ENCODE measurements around the gene HCFC1R1. TPM values are rescaled to one million over a fixed set of nuclear protein-coding genes. Genes with fewer than 3 reads are reported as not detected.
"Not testable (repeated sequence)": the region's sequence is repeated elsewhere in the genome, so short reads cannot be mapped to it uniquely, and the experiment has no call there.

HCFC1R1 gene
- 10 to 100 TPM; 16.0 to 18.0 TPM for total RNA-seq
- polyA plus RNA-seq: 10 to 100 TPM; 18.5 to 23.8 TPM

- Mint-ChIP-seq H3K4me3 (peak within 1 kb of the TSS; percentile 87 to 97 (median 93)), H3K27me3 (no peaks in the 10 kb centered on the region), H3K36me3 (peaks cover 3 to 22% of the 10 kb centered on the region in 2 donors), H3K27ac (peak within 1 kb of the TSS; percentile 97 to 99 (median 99)), H3K9me3 (no peaks in the 10 kb centered on the region), H3K4me1 (peaks cover 22 to 67% (median 45%) of the 10 kb centered on the region in 4 donors)
- peaks cover 2% of the 10 kb centered on the region for H3K27me3 ChIP-seq (ENCODE audit: insufficient read depth, low read length)
- peak; percentile 95 to 97 (median 95) for DNase-seq
- peak within 1 kb of the TSS; percentile 90 for H3K27ac ChIP-seq (ENCODE audit: low read depth, low read length)
- ChIA-PET CTCF (ENCODE audit: partially characterized antibody) (interaction anchor here (0.9 to 18.6 kb wide), 5 partner anchors 10 to 106 kb away, joined by 3 to 444 read pairs (median 10); partner anchors contain the start of gene CLDN9), POLR2A (ENCODE audit: partially characterized antibody) (interaction anchor here (0.6 to 5.9 kb wide), 10 partner anchors 7 to 126 kb away, joined by 3 to 89 read pairs (median 6); partner anchors contain the start of genes MMP25, PKMYT1 and ZNF213)
- H3K4me3 ChIP-seq (ENCODE audit: low read length in 2 of 2): peak within 1 kb of the TSS; percentile 38 to 85
- intact Hi-C loops (cut with micrococcal nuclease): loop anchor here (1.0 to 10.0 kb wide), 2 partner anchors 21 to 119 kb away; no protein-coding TSS in a partner anchor
- H3K4me1 ChIP-seq (ENCODE audit: insufficient read depth, low read length): peaks cover 56% of the 10 kb centered on the region
- H3K36me3 ChIP-seq (ENCODE audit: insufficient read depth, low read length): peaks cover 20% of the 10 kb centered on the region
- H3K9me3 ChIP-seq (ENCODE audit: control insufficient read depth in 1 of 2, low read length in 2 of 2): no peaks in the 10 kb centered on the region
These were observed at the start of gene HCFC1R1, which contains the start of gene THOC6 for GRCh38 chr16:3023669-3024478. Gene HCFC1R1 (minus strand): TSS chr16:3023942. CDS start chr16:3023941, 1 bp downstream. Gene THOC6 (plus strand): TSS chr16:3024035. CDS start chr16:3024327, 292 bp downstream.

GRCh38 chr16:3073448-3073847 lies 49.7 kb upstream of the HCFC1R1 start:
- no peak for DNase-seq
- H3K27ac Mint-ChIP-seq: peak overlapping the region; percentile 91 to 99 (median 97)
- ChIA-PET CTCF (ENCODE audit: partially characterized antibody) (interaction anchor here (4.8 to 8.2 kb wide), 3 partner anchors 9 to 25 kb away, joined by 33 to 78 read pairs (median 57); partner anchors contain the start of genes IL32 and ZSCAN10), POLR2A (ENCODE audit: partially characterized antibody) (interaction anchor here (4.8 to 11.4 kb wide), 4 partner anchors 7 to 55 kb away, joined by 37 to 217 read pairs (median 68); partner anchors contain the start of gene IL32)
- H3K36me3 Mint-ChIP-seq: peaks cover 16 to 26% of the 10 kb centered on the region in 2 donors
- H3K27ac ChIP-seq (ENCODE audit: low read depth, low read length): peak overlapping the region; percentile 77
- H3K36me3 ChIP-seq (ENCODE audit: insufficient read depth, low read length): peaks cover 7% of the 10 kb centered on the region
- H3K4me1 ChIP-seq (ENCODE audit: insufficient read depth, low read length): peaks cover 96% of the 10 kb centered on the region
- H3K9me3 ChIP-seq (ENCODE audit: control insufficient read depth in 1 of 2, low read length in 2 of 2): no peaks in the 10 kb centered on the region
- H3K4me1 Mint-ChIP-seq: peaks cover 67 to 96% (median 81%) of the 10 kb centered on the region in 4 donors
- no peaks in the 10 kb centered on the region for H3K27me3 ChIP-seq (ENCODE audit: insufficient read depth, low read length)
- intact Hi-C loops (cut with micrococcal nuclease): no loop called here
- peak overlapping the region in 1 of 2 donors; percentile 26 for H3K4me3 ChIP-seq (ENCODE audit: low read length in 2 of 2)
- no peaks in the 10 kb centered on the region for H3K27me3 Mint-ChIP-seq
- H3K4me3 Mint-ChIP-seq: peak overlapping the region; percentile 74 to 87 (median 82)
- H3K9me3 Mint-ChIP-seq: peaks cover 0 to 1% (median 0%) of the 10 kb centered on the region in 8 donors

GRCh38 chr16:3072576-3073263 lies 49.0 kb upstream of the HCFC1R1 start:
- ChIA-PET POLR2A (ENCODE audit: partially characterized antibody) (interaction anchor here (1.5 to 11.4 kb wide), 4 partner anchors 6 to 20 kb away, joined by 3 to 217 read pairs (median 42); partner anchors contain the start of gene IL32), CTCF (ENCODE audit: partially characterized antibody) (interaction anchor here (0.8 to 8.2 kb wide), 2 partner anchors 13 to 25 kb away, joined by 3 to 78 read pairs; partner anchors contain the start of gene ZSCAN10)
- peak overlapping the region in 6 of 7 donors; percentile 36 to 99 (median 94) for H3K27ac Mint-ChIP-seq
- H3K4me1 ChIP-seq (ENCODE audit: insufficient read depth, low read length): peaks cover 96% of the 10 kb centered on the region
- peak overlapping the region; percentile 12 for H3K27ac ChIP-seq (ENCODE audit: low read depth, low read length)
- H3K9me3 Mint-ChIP-seq; H3K4me3 ChIP-seq (ENCODE audit: low read length in 2 of 2); H3K27me3 Mint-ChIP-seq; intact Hi-C loops (cut with micrococcal nuclease); H3K27me3 ChIP-seq (ENCODE audit: insufficient read depth, low read length); H3K9me3 ChIP-seq (ENCODE audit: control insufficient read depth in 1 of 2, low read length in 2 of 2): not testable (repeated sequence)
- DNase-seq: peak; percentile 32 to 68 (median 48)
- peaks cover 23 to 28% of the 10 kb centered on the region in 2 donors for H3K36me3 Mint-ChIP-seq
- peak overlapping the region in 6 of 8 donors; percentile 74 to 87 (median 78) for H3K4me3 Mint-ChIP-seq
- H3K4me1 Mint-ChIP-seq: peaks cover 65 to 96% (median 79%) of the 10 kb centered on the region in 4 donors
- peaks cover 14% of the 10 kb centered on the region for H3K36me3 ChIP-seq (ENCODE audit: insufficient read depth, low read length)

- Mint-ChIP-seq H3K27ac (peak overlapping the region; percentile 63 to 96 (median 88)), H3K4me3 (peak overlapping the region in 7 of 8 donors; percentile 55 to 84 (median 74)), H3K36me3 (peaks cover 29 to 33% of the 10 kb centered on the region in 2 donors), H3K4me1 (peaks cover 62 to 96% (median 78%) of the 10 kb centered on the region in 4 donors)
- ChIA-PET CTCF (ENCODE audit: partially characterized antibody) (interaction anchor here (0.8 kb wide), 1 partner anchor 12 kb away, joined by 3 read pairs; no protein-coding TSS in a partner anchor), POLR2A (ENCODE audit: partially characterized antibody) (interaction anchor here (1.5 to 11.4 kb wide), 3 partner anchors 5 to 13 kb away, joined by 3 to 217 read pairs (median 47); partner anchors contain the start of gene IL32)
- H3K4me3 ChIP-seq (ENCODE audit: low read length in 2 of 2); H3K27ac ChIP-seq (ENCODE audit: low read depth, low read length); H3K27me3 Mint-ChIP-seq; H3K9me3 Mint-ChIP-seq; intact Hi-C loops (cut with micrococcal nuclease); H3K27me3 ChIP-seq (ENCODE audit: insufficient read depth, low read length); H3K9me3 ChIP-seq (ENCODE audit: control insufficient read depth in 1 of 2, low read length in 2 of 2): not testable (repeated sequence)
- H3K36me3 ChIP-seq (ENCODE audit: insufficient read depth, low read length): peaks cover 20% of the 10 kb centered on the region
- peak in 1 of 5 donors; percentile 43 for DNase-seq
- H3K4me1 ChIP-seq (ENCODE audit: insufficient read depth, low read length): peaks cover 96% of the 10 kb centered on the region
These were observed 48.4 kb upstream of the HCFC1R1 start for GRCh38 chr16:3072148-3072547.

- ChIA-PET POLR2A (ENCODE audit: partially characterized antibody) (interaction anchor here (0.7 to 11.4 kb wide), 12 partner anchors 5 to 100 kb away, joined by 3 to 217 read pairs (median 6); partner anchors contain the start of genes IL32 and ZSCAN10), CTCF (ENCODE audit: partially characterized antibody) (interaction anchor here (1.0 to 1.9 kb wide), 6 partner anchors 12 to 96 kb away, joined by 3 to 8 read pairs (median 4); no protein-coding TSS in a partner anchor)
- Histone ChIP-seq H3K4me1 (ENCODE audit: insufficient read depth, low read length) (peaks cover 92% of the 10 kb centered on the region), H3K36me3 (ENCODE audit: insufficient read depth, low read length) (peaks cover 21% of the 10 kb centered on the region), H3K9me3 (ENCODE audit: control insufficient read depth in 1 of 2, low read length in 2 of 2) (no peaks in the 10 kb centered on the region), H3K27ac (ENCODE audit: low read depth, low read length) (no peak overlapping the region), H3K27me3 (ENCODE audit: insufficient read depth, low read length) (no peaks in the 10 kb centered on the region), H3K4me3 (ENCODE audit: low read length in 2 of 2) (no peak overlapping the region)
- no peak for DNase-seq
- peaks cover 58 to 95% (median 74%) of the 10 kb centered on the region in 4 donors for H3K4me1 Mint-ChIP-seq
- H3K27ac Mint-ChIP-seq: peak overlapping the region; percentile 63 to 96 (median 88)
- peaks cover 0 to 2% (median 0%) of the 10 kb centered on the region in 8 donors for H3K9me3 Mint-ChIP-seq
- H3K27me3 Mint-ChIP-seq: no peaks in the 10 kb centered on the region
- peaks cover 30 to 35% of the 10 kb centered on the region in 2 donors for H3K36me3 Mint-ChIP-seq
- intact Hi-C loops (cut with micrococcal nuclease): no loop called here
- peak overlapping the region; percentile 45 to 84 (median 72) for H3K4me3 Mint-ChIP-seq
These were observed 47.9 kb upstream of the HCFC1R1 start for GRCh38 chr16:3071655-3072054.

GRCh38 chr16:3070608-3071111 lies 46.9 kb upstream of the HCFC1R1 start:
- intact Hi-C loops (cut with micrococcal nuclease): no loop called here
- no peak for DNase-seq
- Histone ChIP-seq H3K4me1 (ENCODE audit: insufficient read depth, low read length) (peaks cover 82% of the 10 kb centered on the region), H3K27ac (ENCODE audit: low read depth, low read length) (no peak overlapping the region), H3K4me3 (ENCODE audit: low read length in 2 of 2) (no peak overlapping the region), H3K27me3 (ENCODE audit: insufficient read depth, low read length) (no peaks in the 10 kb centered on the region), H3K36me3 (ENCODE audit: insufficient read depth, low read length) (peaks cover 21% of the 10 kb centered on the region), H3K9me3 (ENCODE audit: control insufficient read depth in 1 of 2, low read length in 2 of 2) (no peaks in the 10 kb centered on the region)
- POLR2A ChIA-PET (ENCODE audit: partially characterized antibody): interaction anchor here (0.7 to 11.4 kb wide), 18 partner anchors 4 to 101 kb away, joined by 3 to 217 read pairs (median 5); partner anchors contain the start of genes IL32 and ZSCAN10
- CTCF ChIA-PET (ENCODE audit: partially characterized antibody): interaction anchor here (1.0 to 1.9 kb wide), 6 partner anchors 11 to 97 kb away, joined by 3 to 8 read pairs (median 4); no protein-coding TSS in a partner anchor
- peaks cover 54 to 94% (median 67%) of the 10 kb centered on the region in 4 donors for H3K4me1 Mint-ChIP-seq
- H3K9me3 Mint-ChIP-seq: peaks cover 0 to 4% (median 0%) of the 10 kb centered on the region in 8 donors
- H3K27ac Mint-ChIP-seq: peak overlapping the region; percentile 36 to 94 (median 86)
- H3K36me3 Mint-ChIP-seq: peaks cover 37 to 43% of the 10 kb centered on the region in 2 donors
- H3K27me3 Mint-ChIP-seq: no peaks in the 10 kb centered on the region
- peak overlapping the region in 3 of 8 donors; percentile 9 to 84 (median 68) for H3K4me3 Mint-ChIP-seq

Measured in CD4-positive, alpha-beta memory T cell (primary cell).